Right forelimb (tissue), 1 donor: ENCODE measurements around the gene OR2A2.
"Not testable (repeated sequence)": the region's sequence is repeated elsewhere in the genome, so short reads cannot be mapped to it uniquely, and the experiment has no call there.

ENCODE experiments used
- DNase-seq: peaks from one replicate; pipeline ENCODE4 v3.0.0-alpha.2; 2018

Gene OR2A2, protein sequence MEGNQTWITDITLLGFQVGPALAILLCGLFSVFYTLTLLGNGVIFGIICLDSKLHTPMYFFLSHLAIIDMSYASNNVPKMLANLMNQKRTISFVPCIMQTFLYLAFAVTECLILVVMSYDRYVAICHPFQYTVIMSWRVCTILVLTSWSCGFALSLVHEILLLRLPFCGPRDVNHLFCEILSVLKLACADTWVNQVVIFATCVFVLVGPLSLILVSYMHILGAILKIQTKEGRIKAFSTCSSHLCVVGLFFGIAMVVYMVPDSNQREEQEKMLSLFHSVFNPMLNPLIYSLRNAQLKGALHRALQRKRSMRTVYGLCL

DNA sequence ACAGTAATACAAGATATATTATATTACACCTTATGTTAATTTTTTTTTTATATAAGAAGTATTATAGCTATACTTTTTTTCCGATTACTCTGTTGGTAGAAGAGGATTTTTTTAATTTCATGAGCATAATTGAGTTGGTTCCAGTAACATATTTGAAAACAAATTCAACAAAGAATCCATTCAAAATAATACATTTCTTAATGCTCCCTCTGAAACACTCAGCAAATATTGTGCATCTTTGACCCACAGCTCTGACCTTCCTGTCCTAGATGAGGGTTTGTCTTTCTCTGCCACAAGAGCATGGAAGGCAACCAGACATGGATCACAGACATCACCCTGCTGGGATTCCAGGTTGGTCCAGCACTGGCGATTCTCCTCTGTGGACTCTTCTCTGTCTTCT lies at the start of gene OR2A2:
TSS of gene OR2A2 (plus strand) at position 301 of the 400 bp plus-strand sequence. CDS start at position 301, 0 bp downstream.
- DNase-seq = no peak

GRCh38 chr7:144063710-144064109 lies 45.7 kb upstream of the OR2A2 start:
- DNase-seq = no peak

DNA sequence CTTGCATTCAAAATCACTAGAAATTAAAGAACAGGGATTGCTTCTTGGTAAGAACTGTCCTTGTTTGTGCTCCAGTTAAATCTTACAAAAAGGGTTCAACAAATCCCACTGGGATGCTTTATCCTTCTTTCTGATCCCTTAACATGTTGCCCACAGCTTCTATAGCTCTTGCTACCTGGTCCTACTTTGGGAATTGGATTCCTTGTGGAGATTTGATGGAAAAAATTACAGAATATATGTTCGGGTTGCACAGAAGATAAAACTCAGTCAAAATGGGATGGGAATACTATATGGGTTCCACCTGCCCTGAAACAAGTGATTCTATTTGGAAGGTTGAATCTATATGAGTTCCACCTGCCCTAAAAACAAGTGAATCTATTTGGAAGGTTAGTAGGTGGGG lies 39.9 kb upstream of the OR2A2 start, which contains the start of gene OR2A25:
TSS of gene OR2A25 (plus strand) at position 301 of the 400 bp plus-strand sequence. CDS start 4,409 bp downstream, outside the sequence.
- no peak for DNase-seq

DNA sequence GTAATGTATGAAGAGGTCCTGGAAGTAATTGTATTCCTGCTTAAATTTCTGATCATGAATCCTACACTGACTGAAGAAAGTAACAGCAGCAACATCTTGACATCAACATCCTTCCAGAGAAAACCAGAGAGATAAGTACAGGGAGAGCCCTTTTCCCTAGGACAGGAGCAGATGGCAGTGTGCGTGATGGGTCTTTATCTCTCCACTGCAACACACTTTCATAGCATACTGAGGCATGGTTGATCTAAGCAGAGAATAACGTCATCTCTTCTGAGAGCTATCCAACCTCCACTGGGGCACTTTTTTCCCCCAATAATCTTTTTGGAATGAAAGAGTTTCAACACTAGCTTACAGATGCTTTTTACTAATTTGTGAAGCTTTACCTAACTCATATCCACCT lies 39.4 kb upstream of the OR2A2 start:
- no peak for DNase-seq

GRCh38 chr7:144074374-144074773 lies 35.0 kb upstream of the OR2A2 start:
- no peak for DNase-seq

DNA sequence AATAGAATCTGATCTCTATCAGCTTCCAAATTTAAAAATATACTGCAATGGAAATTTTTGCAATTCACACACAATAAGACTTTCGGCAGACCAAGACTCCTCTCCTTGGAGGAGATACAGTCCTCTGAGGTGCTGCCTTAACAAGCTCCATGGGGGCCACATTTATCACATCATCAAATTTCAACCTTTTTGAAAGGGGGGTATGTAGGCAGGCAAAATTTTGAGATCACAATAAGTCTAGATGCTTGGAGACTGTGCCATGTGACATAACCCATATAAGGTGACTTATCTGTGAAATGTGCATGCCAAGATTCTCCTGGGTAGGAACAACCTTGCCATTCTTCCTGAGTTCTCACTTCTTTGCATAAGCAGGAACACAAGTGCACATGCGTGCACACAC lies 23.4 kb upstream of the OR2A2 start, which contains the start of gene OR2A12:
TSS of gene OR2A12 (plus strand) at position 301 of the 400 bp plus-strand sequence. CDS start 8,830 bp downstream, outside the sequence.
- DNase-seq = no peak

GRCh38 chr7:144086730-144087129 lies 22.7 kb upstream of the OR2A2 start:
- no peak for DNase-seq

DNA sequence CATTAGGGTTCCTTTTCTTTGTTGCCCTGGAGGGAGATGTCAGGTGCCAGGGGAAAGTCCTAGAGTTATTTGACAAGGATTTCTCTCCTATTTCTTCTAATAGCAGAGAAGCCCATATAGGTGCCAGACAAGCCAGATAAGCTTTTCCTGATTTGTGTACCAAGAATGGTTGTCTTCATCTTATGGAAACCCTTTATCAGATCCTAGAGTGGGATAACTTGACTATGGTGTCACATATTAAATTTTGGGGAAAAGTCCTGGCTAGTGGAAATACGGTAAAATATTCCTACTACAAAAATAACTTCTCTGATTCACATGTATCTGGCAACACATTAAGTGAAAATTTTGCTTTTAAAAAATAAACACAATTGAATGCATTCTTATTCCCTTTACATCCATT lies 22.2 kb upstream of the OR2A2 start:
- no peak for DNase-seq

DNA sequence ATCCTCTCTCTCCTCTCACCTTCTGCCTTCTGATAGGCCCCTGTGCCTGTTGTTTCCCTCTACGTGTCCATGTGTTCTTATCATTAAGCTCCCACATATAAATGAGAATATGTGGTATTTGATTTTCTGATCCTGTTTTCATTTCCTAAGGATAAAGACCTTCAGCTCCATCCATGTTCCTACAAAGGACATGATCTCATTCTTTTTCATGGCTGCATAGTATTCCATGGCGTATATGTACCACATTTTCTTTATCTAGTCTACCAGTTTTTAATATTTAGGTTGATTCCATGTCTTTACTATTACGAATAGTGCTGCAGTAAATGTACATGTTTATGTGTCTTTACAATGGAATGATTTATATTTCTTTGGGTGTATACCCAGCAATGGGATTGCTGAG lies 18.7 kb upstream of the OR2A2 start:
- DNase-seq = no peak

DNA sequence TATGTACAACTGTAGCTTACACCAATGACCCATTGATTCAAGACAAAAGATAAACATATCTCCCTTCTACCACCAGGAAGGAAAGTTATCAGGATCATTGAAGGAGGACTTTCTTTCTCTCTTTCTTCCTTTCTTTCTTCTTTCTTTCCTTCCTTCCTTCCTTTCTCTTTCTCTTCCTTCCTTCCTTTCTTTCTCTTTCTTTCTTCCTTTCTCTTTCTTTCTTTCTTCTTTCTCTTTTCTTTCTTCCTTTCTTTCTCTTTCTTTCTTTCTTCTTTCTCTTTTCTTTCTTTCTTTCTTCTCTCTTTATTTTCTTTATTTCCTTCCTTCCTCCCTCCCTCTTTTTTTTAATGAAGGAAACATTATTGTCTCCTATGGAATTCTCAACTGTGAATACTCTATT lies 10.6 kb upstream of the OR2A2 start:
- no peak for DNase-seq

- DNase-seq = no peak
Observed at GRCh38 chr7:144100607-144101006, 8.8 kb upstream of the OR2A2 start.

GRCh38 chr7:144102041-144102440 lies 7.3 kb upstream of the OR2A2 start:
- DNase-seq = no peak

DNA sequence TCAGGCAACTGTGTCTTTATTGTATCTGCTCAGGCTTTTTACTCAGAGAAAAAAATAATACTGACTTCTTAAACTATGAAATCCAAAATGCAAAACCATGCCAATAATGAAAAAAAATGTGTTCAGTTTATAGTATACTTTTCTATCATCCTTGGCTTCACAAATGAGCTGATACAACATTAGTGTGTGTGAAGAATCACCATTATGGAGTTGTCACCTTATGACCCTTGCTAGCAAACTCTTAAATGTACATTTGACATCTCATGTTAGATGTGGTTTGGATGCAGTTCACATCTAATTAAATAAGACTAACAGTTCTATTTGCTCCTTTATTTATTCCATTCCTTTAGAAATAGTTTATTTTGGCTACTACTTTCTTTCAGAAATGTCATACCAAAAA lies 4.2 kb upstream of the OR2A2 start:
- no peak for DNase-seq

- DNase-seq = no peak
Observed at GRCh38 chr7:144110272-144110671, 889 bp downstream of the OR2A2 start.

GRCh38 chr7:144113651-144114050 lies 4.3 kb downstream of the OR2A2 start:
- DNase-seq = no peak

DNA sequence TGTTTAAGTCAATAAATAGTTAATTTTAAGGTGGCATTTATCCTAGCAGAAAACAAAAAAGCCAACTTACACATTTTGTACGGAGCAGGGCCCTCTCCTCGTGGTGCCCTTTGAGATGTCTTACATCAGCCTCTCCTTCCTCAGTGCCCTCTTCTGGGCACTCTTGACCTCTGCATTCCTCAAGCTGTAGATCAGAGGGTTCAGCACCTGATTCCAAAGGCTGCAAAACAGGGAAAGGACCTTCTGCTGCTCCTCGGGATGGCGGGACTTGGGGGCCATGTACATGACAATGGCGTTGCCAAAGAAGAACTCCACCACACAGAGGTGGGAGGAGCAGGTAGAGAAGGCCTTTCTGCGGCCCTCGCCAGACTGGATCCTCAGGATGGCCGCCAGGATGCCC lies 9.0 kb downstream of the OR2A2 start:
- DNase-seq = no peak

DNA sequence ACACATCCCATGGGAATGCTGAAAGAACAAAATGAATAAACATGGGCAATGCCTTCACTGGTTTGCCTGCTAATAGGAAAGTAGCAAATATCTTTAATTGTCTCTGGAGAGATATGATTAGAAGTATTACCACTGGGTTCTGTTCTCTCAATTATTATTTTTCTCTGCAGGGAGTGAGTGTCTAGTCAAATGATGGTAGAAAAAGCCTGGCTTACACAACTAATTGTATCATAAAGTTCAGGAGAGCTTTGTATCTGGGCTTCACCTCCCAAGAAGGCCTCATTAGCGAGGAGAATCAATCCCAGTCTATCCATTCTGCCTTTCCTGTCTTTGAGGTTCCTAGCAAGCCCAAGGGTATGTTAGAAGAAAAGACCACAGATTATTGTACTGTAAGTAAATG lies 13.5 kb downstream of the OR2A2 start, which contains the start of gene OR2A14:
TSS of gene OR2A14 (plus strand) at position 301 of the 400 bp plus-strand sequence. CDS start 5,937 bp downstream, outside the sequence.
- DNase-seq = no peak

GRCh38 chr7:144127714-144128334 lies 18.4 kb downstream of the OR2A2 start:
- peak; percentile 84 for DNase-seq

DNA sequence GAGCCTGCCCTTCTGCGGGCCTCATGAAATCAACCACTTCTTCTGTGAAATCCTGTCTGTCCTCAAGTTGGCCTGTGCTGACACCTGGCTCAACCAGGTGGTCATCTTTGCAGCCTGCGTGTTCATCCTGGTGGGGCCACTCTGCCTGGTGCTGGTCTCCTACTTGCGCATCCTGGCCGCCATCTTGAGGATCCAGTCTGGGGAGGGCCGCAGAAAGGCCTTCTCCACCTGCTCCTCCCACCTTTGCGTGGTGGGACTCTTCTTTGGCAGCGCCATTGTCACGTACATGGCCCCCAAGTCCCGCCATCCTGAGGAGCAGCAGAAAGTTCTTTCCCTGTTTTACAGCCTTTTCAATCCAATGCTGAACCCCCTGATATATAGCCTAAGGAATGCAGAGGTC lies 20.2 kb downstream of the OR2A2 start:
- DNase-seq = not testable (repeated sequence)

GRCh38 chr7:144130730-144131129 lies 21.3 kb downstream of the OR2A2 start:
- DNase-seq = no peak

GRCh38 chr7:144132262-144132661 lies 22.9 kb downstream of the OR2A2 start:
- no peak for DNase-seq

- DNase-seq = no peak
Observed at GRCh38 chr7:144133307-144133706, 23.9 kb downstream of the OR2A2 start.

GRCh38 chr7:144134116-144134515 lies 24.7 kb downstream of the OR2A2 start:
- no peak for DNase-seq

GRCh38 chr7:144137501-144137900 lies 28.1 kb downstream of the OR2A2 start:
- no peak for DNase-seq
